SK-N-SH (cell line): Measurements from ENCODE around the gene TNFAIP2.

ENCODE experiments used
- GABPA ChIP-seq: IDR thresholded peaks from 2 replicates; pipeline ENCODE4 v1.4.0; 2012; ENCODE audit warnings: low read depth, mild to moderate bottlenecking
- JUND ChIP-seq: IDR thresholded peaks from 2 replicates; pipeline ENCODE4 v1.4.0; 2012
- MEF2A ChIP-seq: IDR thresholded peaks from 2 replicates; pipeline ENCODE4 v1.4.0; 2012; ENCODE audit warnings: low read depth, borderline replicate concordance
- YY1 ChIP-seq: IDR thresholded peaks from 2 replicates; pipeline ENCODE4 v1.4.0; 2012; ENCODE audit warnings: low read depth, mild to moderate bottlenecking
- TF ChIP-seq, protein P1 (sequence below): fragments of 200-600 bp; sonication (generic); IDR thresholded peaks from 2 replicates; pipeline ENCODE4 v1.6.1; 2017; ENCODE audit warnings: antibody characterized with exemption, mild to moderate bottlenecking, moderate library complexity
- TF ChIP-seq, protein P2 (sequence below): IDR thresholded peaks from 2 replicates; pipeline ENCODE4; 2012
- TF ChIP-seq, protein P3 (sequence below): fragments of 150-350 bp; IDR thresholded peaks from 2 replicates; pipeline ENCODE4 v1.6.1; 2017; ENCODE audit warnings: antibody characterized with exemption, low read length, low read depth, borderline replicate concordance

DNA sequence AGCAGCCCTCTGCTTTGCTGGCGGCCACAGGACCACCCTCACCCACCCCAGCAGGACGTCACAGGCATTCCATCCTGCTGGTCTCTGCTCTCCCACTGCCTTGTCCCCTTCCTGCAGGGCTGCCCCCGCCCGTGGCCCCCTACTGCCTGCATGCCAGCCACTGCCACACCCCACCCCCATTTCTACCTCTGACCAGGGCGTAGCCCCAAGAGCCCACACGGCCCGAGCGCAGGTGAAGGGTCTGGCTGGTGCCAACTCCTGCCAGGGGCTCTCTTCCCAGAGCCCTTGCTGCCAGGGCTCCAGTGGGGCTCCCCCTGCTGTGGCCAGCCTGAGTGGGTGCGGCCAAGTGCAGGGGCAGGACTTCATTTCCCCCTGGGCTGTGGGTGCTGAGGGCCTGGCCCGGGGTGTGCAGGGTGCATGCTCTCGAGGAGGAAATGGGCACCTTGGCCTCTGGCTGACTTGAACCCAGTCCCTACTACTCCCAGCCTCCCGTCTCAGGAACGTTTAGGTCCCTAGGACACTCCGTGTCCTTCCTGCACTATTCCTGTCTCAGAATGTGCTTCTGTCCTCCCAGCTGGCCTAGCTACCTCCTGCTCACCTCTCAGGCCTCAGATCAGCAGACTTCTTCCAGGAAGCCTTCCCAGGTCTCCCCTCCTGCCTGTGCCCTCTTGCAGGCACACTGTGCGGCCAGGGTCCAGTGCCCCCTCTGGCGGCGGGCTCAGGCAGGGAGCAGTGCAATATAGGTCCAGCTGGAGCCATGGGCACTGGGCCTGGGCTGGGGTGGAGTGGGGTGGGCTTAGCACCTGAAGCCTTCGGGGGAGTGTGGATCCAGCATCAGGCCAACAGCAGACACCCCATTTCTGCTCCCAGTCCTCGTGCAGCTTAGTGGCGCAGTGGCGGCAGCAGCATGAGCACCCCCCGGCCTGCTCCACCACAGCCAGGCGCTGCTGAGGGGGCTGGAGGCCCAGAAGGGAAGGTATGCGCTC, 37.9 kb upstream of the TNFAIP2 start:
- TF ChIP-seq GABPA = no peak
- TF ChIP-seq, protein P1, sequence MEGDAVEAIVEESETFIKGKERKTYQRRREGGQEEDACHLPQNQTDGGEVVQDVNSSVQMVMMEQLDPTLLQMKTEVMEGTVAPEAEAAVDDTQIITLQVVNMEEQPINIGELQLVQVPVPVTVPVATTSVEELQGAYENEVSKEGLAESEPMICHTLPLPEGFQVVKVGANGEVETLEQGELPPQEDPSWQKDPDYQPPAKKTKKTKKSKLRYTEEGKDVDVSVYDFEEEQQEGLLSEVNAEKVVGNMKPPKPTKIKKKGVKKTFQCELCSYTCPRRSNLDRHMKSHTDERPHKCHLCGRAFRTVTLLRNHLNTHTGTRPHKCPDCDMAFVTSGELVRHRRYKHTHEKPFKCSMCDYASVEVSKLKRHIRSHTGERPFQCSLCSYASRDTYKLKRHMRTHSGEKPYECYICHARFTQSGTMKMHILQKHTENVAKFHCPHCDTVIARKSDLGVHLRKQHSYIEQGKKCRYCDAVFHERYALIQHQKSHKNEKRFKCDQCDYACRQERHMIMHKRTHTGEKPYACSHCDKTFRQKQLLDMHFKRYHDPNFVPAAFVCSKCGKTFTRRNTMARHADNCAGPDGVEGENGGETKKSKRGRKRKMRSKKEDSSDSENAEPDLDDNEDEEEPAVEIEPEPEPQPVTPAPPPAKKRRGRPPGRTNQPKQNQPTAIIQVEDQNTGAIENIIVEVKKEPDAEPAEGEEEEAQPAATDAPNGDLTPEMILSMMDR = no peak
- TF ChIP-seq, protein P2, sequence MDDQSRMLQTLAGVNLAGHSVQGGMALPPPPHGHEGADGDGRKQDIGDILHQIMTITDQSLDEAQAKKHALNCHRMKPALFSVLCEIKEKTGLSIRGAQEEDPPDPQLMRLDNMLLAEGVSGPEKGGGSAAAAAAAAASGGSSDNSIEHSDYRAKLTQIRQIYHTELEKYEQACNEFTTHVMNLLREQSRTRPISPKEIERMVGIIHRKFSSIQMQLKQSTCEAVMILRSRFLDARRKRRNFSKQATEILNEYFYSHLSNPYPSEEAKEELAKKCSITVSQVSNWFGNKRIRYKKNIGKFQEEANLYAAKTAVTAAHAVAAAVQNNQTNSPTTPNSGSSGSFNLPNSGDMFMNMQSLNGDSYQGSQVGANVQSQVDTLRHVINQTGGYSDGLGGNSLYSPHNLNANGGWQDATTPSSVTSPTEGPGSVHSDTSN = no peak
- no peak for TF ChIP-seq YY1
- no peak for TF ChIP-seq JUND
- no peak for TF ChIP-seq MEF2A
- TF ChIP-seq, protein P3, sequence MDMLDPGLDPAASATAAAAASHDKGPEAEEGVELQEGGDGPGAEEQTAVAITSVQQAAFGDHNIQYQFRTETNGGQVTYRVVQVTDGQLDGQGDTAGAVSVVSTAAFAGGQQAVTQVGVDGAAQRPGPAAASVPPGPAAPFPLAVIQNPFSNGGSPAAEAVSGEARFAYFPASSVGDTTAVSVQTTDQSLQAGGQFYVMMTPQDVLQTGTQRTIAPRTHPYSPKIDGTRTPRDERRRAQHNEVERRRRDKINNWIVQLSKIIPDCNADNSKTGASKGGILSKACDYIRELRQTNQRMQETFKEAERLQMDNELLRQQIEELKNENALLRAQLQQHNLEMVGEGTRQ = no peak
